GM21515 (cell line): ENCODE measurements around the gene BUB3.
A peak's percentile ranks its signal among the peaks of the same experiment; 100 is the strongest.

Experiments
- ATAC-seq: cut with Tn5 transposase; IDR thresholded peaks from one replicate; pipeline ENCODE4 v1.9.1; 2021; ENCODE audit not compliant: unreplicated experiment

The BUB3 gene

GRCh38 chr10:123154092-123154710, at the start of gene BUB3:
Gene BUB3 (plus strand): TSS chr10:123154402. CDS start chr10:123154918, 516 bp downstream.
- ATAC-seq = peak; percentile 88

- ATAC-seq = no peak
Measured at GRCh38 chr10:123109466-123109865, 44.7 kb upstream of the BUB3 start.

GRCh38 chr10:123117644-123118417, 36.4 kb upstream of the BUB3 start:
- no peak for ATAC-seq

GRCh38 chr10:123119081-123119480, 35.1 kb upstream of the BUB3 start:
- ATAC-seq = no peak

GRCh38 chr10:123126246-123126645, 28.0 kb upstream of the BUB3 start:
- ATAC-seq = no peak

GRCh38 chr10:123129618-123130271, 24.5 kb upstream of the BUB3 start:
- no peak for ATAC-seq

GRCh38 chr10:123132576-123133477, 21.4 kb upstream of the BUB3 start:
- ATAC-seq = peak; percentile 49

- no peak for ATAC-seq
Measured at GRCh38 chr10:123133541-123134342, 20.5 kb upstream of the BUB3 start.

- no peak for ATAC-seq
Measured at GRCh38 chr10:123134343-123134914, 19.8 kb upstream of the BUB3 start.

- ATAC-seq = no peak
Measured at GRCh38 chr10:123134915-123135414, 19.2 kb upstream of the BUB3 start.

GRCh38 chr10:123135415-123136141, 18.6 kb upstream of the BUB3 start, which contains the start of gene HMX3:
Gene HMX3 (plus strand): TSS chr10:123135970. CDS start chr10:123136051, 81 bp downstream.
- ATAC-seq = no peak

GRCh38 chr10:123136221-123136805, 17.9 kb upstream of the BUB3 start:
- no peak for ATAC-seq

- no peak for ATAC-seq
Measured at GRCh38 chr10:123136806-123137642, 17.2 kb upstream of the BUB3 start.

- no peak for ATAC-seq
Measured at GRCh38 chr10:123139165-123139520, 15.1 kb upstream of the BUB3 start.

- no peak for ATAC-seq
Measured at GRCh38 chr10:123139521-123140163, 14.6 kb upstream of the BUB3 start.

- no peak for ATAC-seq
Measured at GRCh38 chr10:123140164-123140982, 13.8 kb upstream of the BUB3 start.
